GM19238 (cell line): ENCODE data around the gene BTBD6.
"Not testable (repeated sequence)": the region's sequence is repeated elsewhere in the genome, so short reads cannot be mapped to it uniquely, and the experiment has no call there.

Experiments used
- DNase-seq: peaks from one replicate; pipeline ENCODE4 v3.0.0; 2011; ENCODE audit warnings: low spot score; ENCODE audit not compliant: insufficient read length

The BTBD6 gene

GRCh38 chr14:105269405-105269804 is 21.1 kb downstream of the BTBD6 start:
- DNase-seq: no peak

GRCh38 chr14:105271224-105271890 is 23.0 kb downstream of the BTBD6 start:
- no peak for DNase-seq

- DNase-seq: no peak
Observed at GRCh38 chr14:105272623-105273022, 24.3 kb downstream of the BTBD6 start.

- no peak for DNase-seq
Observed at GRCh38 chr14:105273062-105273461, 24.7 kb downstream of the BTBD6 start.

GRCh38 chr14:105274637-105275036 is 26.3 kb downstream of the BTBD6 start:
- DNase-seq: no peak

- DNase-seq: no peak
Observed at GRCh38 chr14:105275267-105275946, 27.1 kb downstream of the BTBD6 start.

- not testable (repeated sequence) for DNase-seq
Observed at GRCh38 chr14:105277448-105277847, 29.1 kb downstream of the BTBD6 start.

- DNase-seq: no peak
Observed at GRCh38 chr14:105279642-105280361, 31.5 kb downstream of the BTBD6 start.

- DNase-seq: no peak
Observed at GRCh38 chr14:105280525-105280924, 32.2 kb downstream of the BTBD6 start.

GRCh38 chr14:105281371-105282097 is 33.2 kb downstream of the BTBD6 start:
- no peak for DNase-seq

GRCh38 chr14:105282098-105282725 is 33.9 kb downstream of the BTBD6 start:
- no peak for DNase-seq

GRCh38 chr14:105283028-105283427 is 34.7 kb downstream of the BTBD6 start:
- no peak for DNase-seq

GRCh38 chr14:105283899-105284298 is 35.6 kb downstream of the BTBD6 start:
- no peak for DNase-seq

GRCh38 chr14:105285174-105285573 is 36.8 kb downstream of the BTBD6 start:
- DNase-seq: no peak

GRCh38 chr14:105286759-105287144 is 38.4 kb downstream of the BTBD6 start:
- DNase-seq: no peak

- no peak for DNase-seq
Observed at GRCh38 chr14:105287249-105288102, 39.1 kb downstream of the BTBD6 start.

GRCh38 chr14:105288936-105289335 is 40.6 kb downstream of the BTBD6 start:
- not testable (repeated sequence) for DNase-seq

GRCh38 chr14:105290621-105291346 is 42.5 kb downstream of the BTBD6 start:
- peak; percentile 47 for DNase-seq

- DNase-seq: no peak
Observed at GRCh38 chr14:105292826-105293711, 44.7 kb downstream of the BTBD6 start.
